HEK293 (cell line): ENCODE measurements around the gene SLC10A4.

Experiments used
- CTCF ChIA-PET: fragments of 350-600 bp; formaldehyde crosslinking; extraction: SDS; loops from one replicate; lab custom pipeline; 2021; ENCODE audit warnings: antibody characterized with exemption; lab: Yijun Ruan, JAX
- POLR2A ChIA-PET: fragments of 300-600 bp; formaldehyde crosslinking; extraction: SDS; loops from one replicate; lab custom pipeline; 2020; ENCODE audit warnings: antibody characterized with exemption, inconsistent platforms; lab: Yijun Ruan, JAX
- H3K27ac ChIP-seq: fragments of 200-500 bp; sonication (Bioruptor generic); 2 replicates; pipeline ENCODE4 v1.5.1; 2014; ENCODE audit warnings: low read depth, low read length, control low read depth, inconsistent platforms; ENCODE audit errors: extremely low read depth
- H3K36me3 ChIP-seq, 2 experiments: fragments of 200-500 bp in 1 of 2; sonication (Bioruptor generic) in 1 of 2; 1 replicate in 1 of 2; 2 replicates in 1 of 2; pipeline ENCODE4 v1.5.1; 2014 to 2017; ENCODE audit warnings: inconsistent platforms in 2 of 2, low read length in 2 of 2; ENCODE audit not compliant: control insufficient read depth in 2 of 2, insufficient read depth in 1 of 2
- H3K4me1 ChIP-seq: fragments of 200-500 bp; sonication (Bioruptor generic); 2 replicates; pipeline ENCODE4 v1.5.1; 2014; ENCODE audit warnings: mild to moderate bottlenecking, low read length, inconsistent platforms; ENCODE audit not compliant: control insufficient read depth, insufficient read depth
- H3K4me3 ChIP-seq: 2 replicates; pipeline ENCODE4 v1.5.1; 2011; ENCODE audit warnings: low read depth, mild to moderate bottlenecking, control low read depth, low read length, moderate library complexity
- H3K9me3 ChIP-seq: fragments of 200-500 bp; sonication (Bioruptor generic); 2 replicates; pipeline ENCODE4 v1.5.1; 2014; ENCODE audit warnings: low read depth, low read length, inconsistent platforms; ENCODE audit not compliant: control insufficient read depth, insufficient read depth
- AEBP2 ChIP-seq: fragments of 450-650 bp; formaldehyde crosslinking; IDR thresholded peaks from 2 replicates; pipeline ENCODE4 v1.5.1; 2016; ENCODE audit warnings: missing biosample characterization, missing genetic modification characterization, borderline replicate concordance
- FEZF1 ChIP-seq: fragments of 450-650 bp; formaldehyde crosslinking; IDR thresholded peaks from 2 replicates; pipeline ENCODE4 v1.5.1; 2016; ENCODE audit warnings: missing biosample characterization, missing genetic modification characterization
- GLIS1 ChIP-seq: fragments of 450-650 bp; formaldehyde crosslinking; IDR thresholded peaks from 2 replicates; pipeline ENCODE4 v1.5.1; 2016; ENCODE audit warnings: missing biosample characterization, missing genetic modification characterization
- MZF1 ChIP-seq: fragments of 450-650 bp; formaldehyde crosslinking; IDR thresholded peaks from 2 replicates; pipeline ENCODE4 v1.5.1; 2017; ENCODE audit warnings: missing biosample characterization, missing genetic modification characterization, borderline replicate concordance
- REPIN1 ChIP-seq: fragments of 450-650 bp; formaldehyde crosslinking; IDR thresholded peaks from 2 replicates; pipeline ENCODE4 v1.5.1; 2017; ENCODE audit warnings: missing biosample characterization, missing genetic modification characterization, low read depth
- SCRT1 ChIP-seq: fragments of 450-650 bp; formaldehyde crosslinking; IDR thresholded peaks from 2 replicates; pipeline ENCODE4 v1.5.1; 2016; ENCODE audit warnings: missing biosample characterization, missing genetic modification characterization, borderline replicate concordance
- ZNF10 ChIP-seq: fragments of 450-650 bp; formaldehyde crosslinking; IDR thresholded peaks from 2 replicates; pipeline ENCODE4 v1.5.1; 2017; ENCODE audit warnings: missing biosample characterization, missing genetic modification characterization
- ZNF146 ChIP-seq: fragments of 450-650 bp; formaldehyde crosslinking; IDR thresholded peaks from 2 replicates; pipeline ENCODE4 v1.5.1; 2016; ENCODE audit warnings: missing biosample characterization, missing genetic modification characterization
- ZNF157 ChIP-seq: fragments of 450-650 bp; formaldehyde crosslinking; IDR thresholded peaks from 2 replicates; pipeline ENCODE4 v1.5.1; 2016; ENCODE audit warnings: missing biosample characterization, missing genetic modification characterization
- ZNF37A ChIP-seq: fragments of 450-650 bp; IDR thresholded peaks from 2 replicates; pipeline ENCODE4 v1.5.1; 2018; ENCODE audit warnings: missing biosample characterization, missing genetic modification characterization
- ZNF501 ChIP-seq: fragments of 450-650 bp; formaldehyde crosslinking; IDR thresholded peaks from 2 replicates; pipeline ENCODE4 v1.5.1; 2016; ENCODE audit warnings: missing biosample characterization, missing genetic modification characterization
- ZNF529 ChIP-seq: fragments of 450-650 bp; formaldehyde crosslinking; IDR thresholded peaks from 2 replicates; pipeline ENCODE4 v1.5.1; 2017; ENCODE audit warnings: missing genetic modification characterization, missing biosample characterization; ENCODE audit not compliant: insufficient replicate concordance
- ZNF596 ChIP-seq: fragments of 450-650 bp; IDR thresholded peaks from 2 replicates; pipeline ENCODE4 v1.5.0; 2018; ENCODE audit warnings: missing biosample characterization, mild to moderate bottlenecking, missing genetic modification characterization, moderate library complexity
- ZNF621 ChIP-seq: fragments of 450-650 bp; formaldehyde crosslinking; IDR thresholded peaks from 2 replicates; pipeline ENCODE4 v1.5.1; 2017; ENCODE audit warnings: missing biosample characterization, missing genetic modification characterization
- ZNF626 ChIP-seq: fragments of 450-650 bp; sonication (Bioruptor Pico); formaldehyde crosslinking; IDR thresholded peaks from 2 replicates; pipeline ENCODE4 v1.5.1; 2018; ENCODE audit warnings: missing biosample characterization, missing genetic modification characterization, inconsistent platforms
- ZNF660 ChIP-seq: fragments of 450-650 bp; IDR thresholded peaks from 2 replicates; pipeline ENCODE4 v1.5.1; 2018; ENCODE audit warnings: missing biosample characterization, mild to moderate bottlenecking, missing genetic modification characterization
- ZNF670 ChIP-seq: fragments of 450-650 bp; formaldehyde crosslinking; IDR thresholded peaks from 2 replicates; pipeline ENCODE4 v1.5.1; 2016; ENCODE audit warnings: missing biosample characterization, missing genetic modification characterization, low read depth
- ZNF677 ChIP-seq: fragments of 450-650 bp; IDR thresholded peaks from 2 replicates; pipeline ENCODE4 v1.5.0; 2018; ENCODE audit warnings: missing biosample characterization, mild to moderate bottlenecking, missing genetic modification characterization, moderate library complexity
- ZNF704 ChIP-seq: fragments of 450-650 bp; formaldehyde crosslinking; IDR thresholded peaks from 2 replicates; pipeline ENCODE4 v1.5.1; 2016; ENCODE audit warnings: missing biosample characterization, missing genetic modification characterization
- ZNF707 ChIP-seq: fragments of 450-650 bp; formaldehyde crosslinking; IDR thresholded peaks from 2 replicates; pipeline ENCODE4 v1.5.1; 2016; ENCODE audit warnings: missing biosample characterization, missing genetic modification characterization
- ZSCAN18 ChIP-seq: fragments of 450-650 bp; formaldehyde crosslinking; IDR thresholded peaks from 2 replicates; pipeline ENCODE4 v1.5.1; 2016; ENCODE audit warnings: missing biosample characterization, missing genetic modification characterization
- TF ChIP-seq, protein P1 (sequence below): fragments of 450-650 bp; formaldehyde crosslinking; IDR thresholded peaks from 2 replicates; pipeline ENCODE4 v1.5.1; 2016; ENCODE audit warnings: missing biosample characterization, missing genetic modification characterization
- TF ChIP-seq, protein P2 (sequence below): fragments of 450-650 bp; formaldehyde crosslinking; IDR thresholded peaks from 2 replicates; pipeline ENCODE4 v1.5.1; 2016; ENCODE audit warnings: missing biosample characterization, missing genetic modification characterization, borderline replicate concordance
- TF ChIP-seq, protein P3 (sequence below): fragments of 450-650 bp; formaldehyde crosslinking; conservative IDR thresholded peaks from 2 replicates; pipeline ENCODE4 v1.5.1; 2016; ENCODE audit warnings: low read depth, missing biosample characterization, missing genetic modification characterization

SLC10A4 gene

GRCh38 chr4:48504352-48504751 is 21.2 kb downstream of the SLC10A4 start (continued):
- TF ChIP-seq AEBP2 (tag by site-specific recombination) (no peak), FEZF1 (tag by site-specific recombination) (no peak), ZNF670 (tag by site-specific recombination) (no peak), ZNF157 (tag by site-specific recombination) (no peak), ZNF501 (no peak)
- TF ChIP-seq, protein P1, sequence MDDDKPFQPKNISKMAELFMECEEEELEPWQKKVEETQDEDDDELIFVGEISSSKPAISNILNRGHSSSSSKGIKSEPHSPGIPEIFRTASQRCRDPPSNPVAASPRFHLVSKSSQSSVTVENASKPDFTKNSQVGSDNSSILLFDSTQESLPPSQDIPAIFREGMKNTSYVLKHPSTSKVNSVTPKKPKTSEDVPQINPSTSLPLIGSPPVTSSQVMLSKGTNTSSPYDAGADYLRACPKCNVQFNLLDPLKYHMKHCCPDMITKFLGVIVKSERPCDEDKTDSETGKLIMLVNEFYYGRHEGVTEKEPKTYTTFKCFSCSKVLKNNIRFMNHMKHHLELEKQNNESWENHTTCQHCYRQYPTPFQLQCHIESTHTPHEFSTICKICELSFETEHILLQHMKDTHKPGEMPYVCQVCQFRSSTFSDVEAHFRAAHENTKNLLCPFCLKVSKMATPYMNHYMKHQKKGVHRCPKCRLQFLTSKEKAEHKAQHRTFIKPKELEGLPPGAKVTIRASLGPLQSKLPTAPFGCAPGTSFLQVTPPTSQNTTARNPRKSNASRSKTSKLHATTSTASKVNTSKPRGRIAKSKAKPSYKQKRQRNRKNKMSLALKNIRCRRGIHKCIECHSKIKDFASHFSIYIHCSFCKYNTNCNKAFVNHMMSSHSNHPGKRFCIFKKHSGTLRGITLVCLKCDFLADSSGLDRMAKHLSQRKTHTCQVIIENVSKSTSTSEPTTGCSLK (tag by site-specific recombination): no peak

DNA sequence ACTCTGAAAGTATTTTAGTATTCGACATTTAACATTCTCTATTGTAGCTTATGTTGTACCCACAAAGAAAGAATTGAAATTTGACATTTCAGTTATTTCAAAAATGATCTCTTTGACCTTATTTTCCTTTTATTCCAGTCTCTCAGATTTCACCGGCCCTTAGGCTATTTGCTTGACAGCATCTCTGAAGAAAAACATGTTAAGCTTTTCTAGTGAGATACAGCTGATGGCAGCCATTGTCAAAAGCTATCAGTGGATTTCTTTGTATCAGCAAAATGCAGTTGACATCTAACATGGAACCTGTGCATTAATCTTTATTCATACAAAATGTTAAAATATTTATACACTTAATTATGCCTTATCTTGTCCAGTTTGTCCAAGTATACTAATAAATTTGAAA is 23.6 kb downstream of the SLC10A4 start:
- H3K36me3 ChIP-seq: peaks cover 0 to 35% of the 10 kb centered on the region in 2 experiments; a peak in 1 of 3 replicates
- ChIA-PET POLR2A (no interaction called here), CTCF (interaction anchor here (0.7 kb wide), 1 partner anchor 50 kb away, joined by 3 read pairs; no protein-coding TSS in a partner anchor)
- no peak overlapping the region for H3K4me3 ChIP-seq
- H3K9me3 ChIP-seq: no peaks in the 10 kb centered on the region
- no peak overlapping the region for H3K27ac ChIP-seq
- H3K4me1 ChIP-seq: no peaks in the 10 kb centered on the region
- TF ChIP-seq ZNF707 (tag by site-specific recombination) (no peak), ZNF529 (no peak), ZNF677 (tag by site-specific recombination) (no peak), MZF1 (tag by site-specific recombination) (no peak), GLIS1 (tag by site-specific recombination) (no peak), ZNF660 (no peak), ZNF146 (no peak), REPIN1 (tag by site-specific recombination) (no peak), ZNF626 (tag by site-specific recombination) (no peak), ZNF37A (tag by site-specific recombination) (no peak), ZNF596 (tag by site-specific recombination) (no peak), ZNF704 (tag by site-specific recombination) (no peak), ZSCAN18 (tag by site-specific recombination) (no peak), SCRT1 (tag by site-specific recombination) (no peak), ZNF10 (no peak), ZNF621 (no peak)
- TF ChIP-seq, protein P2, sequence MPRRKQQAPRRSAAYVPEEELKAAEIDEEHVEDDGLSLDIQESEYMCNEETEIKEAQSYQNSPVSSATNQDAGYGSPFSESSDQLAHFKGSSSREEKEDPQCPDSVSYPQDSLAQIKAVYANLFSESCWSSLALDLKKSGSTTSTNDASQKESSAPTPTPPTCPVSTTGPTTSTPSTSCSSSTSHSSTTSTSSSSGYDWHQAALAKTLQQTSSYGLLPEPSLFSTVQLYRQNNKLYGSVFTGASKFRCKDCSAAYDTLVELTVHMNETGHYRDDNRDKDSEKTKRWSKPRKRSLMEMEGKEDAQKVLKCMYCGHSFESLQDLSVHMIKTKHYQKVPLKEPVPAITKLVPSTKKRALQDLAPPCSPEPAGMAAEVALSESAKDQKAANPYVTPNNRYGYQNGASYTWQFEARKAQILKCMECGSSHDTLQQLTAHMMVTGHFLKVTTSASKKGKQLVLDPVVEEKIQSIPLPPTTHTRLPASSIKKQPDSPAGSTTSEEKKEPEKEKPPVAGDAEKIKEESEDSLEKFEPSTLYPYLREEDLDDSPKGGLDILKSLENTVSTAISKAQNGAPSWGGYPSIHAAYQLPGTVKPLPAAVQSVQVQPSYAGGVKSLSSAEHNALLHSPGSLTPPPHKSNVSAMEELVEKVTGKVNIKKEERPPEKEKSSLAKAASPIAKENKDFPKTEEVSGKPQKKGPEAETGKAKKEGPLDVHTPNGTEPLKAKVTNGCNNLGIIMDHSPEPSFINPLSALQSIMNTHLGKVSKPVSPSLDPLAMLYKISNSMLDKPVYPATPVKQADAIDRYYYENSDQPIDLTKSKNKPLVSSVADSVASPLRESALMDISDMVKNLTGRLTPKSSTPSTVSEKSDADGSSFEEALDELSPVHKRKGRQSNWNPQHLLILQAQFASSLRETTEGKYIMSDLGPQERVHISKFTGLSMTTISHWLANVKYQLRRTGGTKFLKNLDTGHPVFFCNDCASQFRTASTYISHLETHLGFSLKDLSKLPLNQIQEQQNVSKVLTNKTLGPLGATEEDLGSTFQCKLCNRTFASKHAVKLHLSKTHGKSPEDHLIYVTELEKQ (tag by site-specific recombination): no peak
- TF ChIP-seq, protein P3, sequence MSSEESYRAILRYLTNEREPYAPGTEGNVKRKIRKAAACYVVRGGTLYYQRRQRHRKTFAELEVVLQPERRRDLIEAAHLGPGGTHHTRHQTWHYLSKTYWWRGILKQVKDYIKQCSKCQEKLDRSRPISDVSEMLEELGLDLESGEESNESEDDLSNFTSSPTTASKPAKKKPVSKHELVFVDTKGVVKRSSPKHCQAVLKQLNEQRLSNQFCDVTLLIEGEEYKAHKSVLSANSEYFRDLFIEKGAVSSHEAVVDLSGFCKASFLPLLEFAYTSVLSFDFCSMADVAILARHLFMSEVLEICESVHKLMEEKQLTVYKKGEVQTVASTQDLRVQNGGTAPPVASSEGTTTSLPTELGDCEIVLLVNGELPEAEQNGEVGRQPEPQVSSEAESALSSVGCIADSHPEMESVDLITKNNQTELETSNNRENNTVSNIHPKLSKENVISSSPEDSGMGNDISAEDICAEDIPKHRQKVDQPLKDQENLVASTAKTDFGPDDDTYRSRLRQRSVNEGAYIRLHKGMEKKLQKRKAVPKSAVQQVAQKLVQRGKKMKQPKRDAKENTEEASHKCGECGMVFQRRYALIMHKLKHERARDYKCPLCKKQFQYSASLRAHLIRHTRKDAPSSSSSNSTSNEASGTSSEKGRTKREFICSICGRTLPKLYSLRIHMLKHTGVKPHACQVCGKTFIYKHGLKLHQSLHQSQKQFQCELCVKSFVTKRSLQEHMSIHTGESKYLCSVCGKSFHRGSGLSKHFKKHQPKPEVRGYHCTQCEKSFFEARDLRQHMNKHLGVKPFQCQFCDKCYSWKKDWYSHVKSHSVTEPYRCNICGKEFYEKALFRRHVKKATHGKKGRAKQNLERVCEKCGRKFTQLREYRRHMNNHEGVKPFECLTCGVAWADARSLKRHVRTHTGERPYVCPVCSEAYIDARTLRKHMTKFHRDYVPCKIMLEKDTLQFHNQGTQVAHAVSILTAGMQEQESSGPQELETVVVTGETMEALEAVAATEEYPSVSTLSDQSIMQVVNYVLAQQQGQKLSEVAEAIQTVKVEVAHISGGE (tag by site-specific recombination): no peak
